Coronary artery (tissue), 2 donors: Measurements from ENCODE around the gene ASL.
A peak's percentile ranks its signal among the peaks of the same experiment; 100 is the strongest.

Source experiments
- DNase-seq: peaks from one replicate; pipeline ENCODE4 v3.0.0-alpha.2; 2017; ENCODE audit warnings: low spot score
- H3K27ac ChIP-seq, 2 donors: fragments of 200-600 bp; sonication (generic); one replicate each; pipeline ENCODE4 v1.5.1; 2016 to 2019
- H3K4me3 ChIP-seq: fragments of 200-600 bp; sonication (generic); 2 replicates; pipeline ENCODE4 v1.5.1; 2016; ENCODE audit warnings: mild to moderate bottlenecking, moderate library complexity
- CTCF ChIP-seq: fragments of 200-600 bp; sonication (generic); IDR thresholded peaks from one replicate; pipeline ENCODE4 v1.5.1; 2019; ENCODE audit warnings: antibody characterized with exemption

ASL gene

GRCh38 chr7:66082083-66082482, 6.5 kb downstream of the ASL start:
- TF ChIP-seq CTCF, result no peak
- Histone ChIP-seq H3K4me3 (no peak overlapping the region), H3K27ac (no peak overlapping the region)
- no peak for DNase-seq

DNA sequence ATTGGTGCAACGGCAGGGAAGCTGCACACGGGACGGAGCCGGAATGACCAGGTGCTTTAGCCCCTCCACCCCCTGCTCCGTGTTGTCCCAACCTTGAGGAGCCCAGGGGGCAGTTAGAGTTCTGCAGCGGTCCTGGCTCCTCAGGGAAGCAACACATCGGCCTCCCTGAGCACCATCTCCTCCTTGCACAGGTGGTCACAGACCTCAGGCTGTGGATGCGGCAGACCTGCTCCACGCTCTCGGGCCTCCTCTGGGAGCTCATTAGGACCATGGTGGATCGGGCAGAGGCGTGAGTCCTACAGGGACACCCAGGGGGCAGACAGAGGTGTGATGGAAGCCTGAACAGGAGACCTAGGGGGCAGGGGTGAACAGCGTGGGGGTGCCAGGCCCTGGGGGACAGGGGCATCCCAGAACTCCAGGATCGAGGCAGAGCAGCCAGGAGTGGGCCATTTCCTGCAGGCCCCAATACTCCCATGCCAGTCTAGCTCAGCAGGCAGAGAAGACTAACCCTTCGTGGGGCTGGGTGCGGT, 7.3 kb downstream of the ASL start:
- TF ChIP-seq CTCF, result no peak
- Histone ChIP-seq H3K4me3 (no peak overlapping the region), H3K27ac (no peak overlapping the region)
- DNase-seq, result no peak

GRCh38 chr7:66083677-66084076, 8.1 kb downstream of the ASL start:
- Histone ChIP-seq H3K4me3 (no peak overlapping the region), H3K27ac (no peak overlapping the region)
- TF ChIP-seq CTCF, result no peak
- DNase-seq, result no peak

GRCh38 chr7:66088861-66089838, 13.5 kb downstream of the ASL start:
- no peak for DNase-seq
- no peak overlapping the region for H3K4me3 ChIP-seq
- no peak for TF ChIP-seq CTCF
- no peak overlapping the region for H3K27ac ChIP-seq

GRCh38 chr7:66092654-66093053, 17.0 kb downstream of the ASL start:
- Histone ChIP-seq H3K27ac (no peak overlapping the region), H3K4me3 (no peak overlapping the region)
- TF ChIP-seq CTCF, result no peak
- DNase-seq, result no peak

DNA sequence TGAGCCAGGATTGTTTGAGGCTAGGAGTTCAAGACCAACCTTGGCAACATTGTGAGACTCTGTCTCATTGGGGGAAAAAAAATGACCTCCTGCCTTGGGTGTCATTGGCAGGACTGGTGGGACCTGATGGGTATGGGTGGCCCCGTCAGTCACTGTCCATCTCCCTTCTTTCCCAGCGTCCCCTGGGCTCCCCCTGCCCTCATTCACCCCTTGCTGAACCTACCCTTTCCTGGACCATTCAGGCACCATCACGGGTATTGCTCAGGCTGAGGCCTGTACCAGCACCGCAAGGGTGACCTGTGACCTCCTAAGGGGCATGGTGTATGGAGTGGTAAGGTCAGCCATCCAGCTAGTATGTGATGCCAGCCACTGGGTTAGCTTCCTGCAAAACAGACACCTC, 19.4 kb downstream of the ASL start:
- TF ChIP-seq CTCF, result no peak
- no peak for DNase-seq
- H3K4me3 ChIP-seq, result no peak overlapping the region
- H3K27ac ChIP-seq, result no peak overlapping the region

DNA sequence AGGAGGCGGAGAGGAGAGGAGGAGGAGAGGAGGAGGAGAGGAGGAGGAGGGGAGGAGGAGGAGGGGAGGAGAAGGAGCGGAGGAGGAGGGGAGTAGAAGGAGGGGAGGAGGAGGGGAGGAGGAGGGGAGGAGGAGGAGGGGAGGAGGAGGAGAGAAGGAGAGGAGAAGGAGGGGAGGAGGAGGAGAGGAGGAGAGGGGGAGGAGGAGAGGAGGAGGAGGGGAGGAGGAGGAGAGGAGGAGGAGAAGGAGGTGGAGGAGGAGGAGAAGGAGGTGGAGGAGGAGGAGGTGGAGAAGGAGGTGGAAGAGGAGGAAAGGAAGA, 23.6 kb downstream of the ASL start:
- DNase-seq, result no peak
- no peak for TF ChIP-seq CTCF
- H3K4me3 ChIP-seq, result peak overlapping the region; percentile 69
- H3K27ac ChIP-seq, result peak overlapping the region; percentile 82 to 95
